ENCODE data around the gene PPP6R2.
A peak's percentile ranks its signal among the peaks of the same experiment; 100 is the strongest.

PPP6R2 gene

DNA sequence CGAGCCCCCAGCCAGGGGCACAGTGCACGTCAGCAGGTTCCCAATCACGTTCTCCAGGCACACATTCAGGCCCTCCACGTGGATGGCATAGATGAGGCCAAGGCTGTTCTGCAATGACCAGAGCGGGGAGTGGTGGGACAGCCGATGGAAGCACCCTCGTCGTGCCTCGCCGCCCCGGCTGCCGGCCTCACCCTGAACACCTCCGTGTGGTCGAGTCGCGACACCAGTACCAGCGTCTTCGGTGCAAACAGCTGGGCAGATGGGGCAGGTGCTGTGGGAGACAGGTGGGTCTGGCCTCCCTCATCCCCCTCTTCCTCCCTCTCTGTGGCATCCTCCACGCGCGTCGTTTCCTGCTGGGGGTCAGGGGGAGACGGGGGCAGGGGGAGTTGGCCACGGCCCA lies 124.2 kb downstream of the PPP6R2 start:
- no peak for DNase-seq (ENCODE audit: low read depth in 2 of 2)

DNA sequence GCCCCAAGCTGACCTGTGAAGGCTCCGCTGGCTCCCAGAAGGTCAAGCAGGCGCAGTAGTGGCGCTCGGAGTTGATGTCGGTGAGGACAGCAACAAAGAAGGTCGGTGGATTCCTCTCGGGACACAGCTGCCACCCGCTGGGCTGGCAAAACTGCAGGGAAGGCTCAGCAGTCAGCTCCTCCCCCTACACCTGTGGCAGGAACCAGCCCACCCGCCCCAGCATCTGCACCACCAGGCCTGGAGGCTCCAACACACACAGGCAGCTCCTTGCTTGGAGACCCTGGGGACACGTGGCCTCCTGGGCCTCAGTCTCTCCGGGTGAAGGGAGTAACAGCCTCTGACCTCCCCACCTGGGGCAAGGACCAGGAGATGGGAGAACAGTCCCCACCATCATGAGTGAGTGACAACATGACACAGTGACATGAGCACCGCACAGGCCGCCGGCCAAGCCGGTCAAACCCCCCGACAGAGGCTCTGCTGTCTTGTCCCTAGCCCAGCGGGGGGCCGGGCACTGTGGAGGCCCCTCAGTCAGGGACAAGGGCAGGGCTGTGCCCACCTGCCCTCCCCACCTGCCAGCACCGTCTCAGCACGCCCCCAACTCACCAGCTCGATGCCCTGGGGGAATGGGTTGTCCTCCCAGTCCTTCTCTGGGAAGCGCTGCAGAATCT lies 124.8 kb downstream of the PPP6R2 start:
- DNase-seq (ENCODE audit: low read depth in 2 of 2): no peak

DNA sequence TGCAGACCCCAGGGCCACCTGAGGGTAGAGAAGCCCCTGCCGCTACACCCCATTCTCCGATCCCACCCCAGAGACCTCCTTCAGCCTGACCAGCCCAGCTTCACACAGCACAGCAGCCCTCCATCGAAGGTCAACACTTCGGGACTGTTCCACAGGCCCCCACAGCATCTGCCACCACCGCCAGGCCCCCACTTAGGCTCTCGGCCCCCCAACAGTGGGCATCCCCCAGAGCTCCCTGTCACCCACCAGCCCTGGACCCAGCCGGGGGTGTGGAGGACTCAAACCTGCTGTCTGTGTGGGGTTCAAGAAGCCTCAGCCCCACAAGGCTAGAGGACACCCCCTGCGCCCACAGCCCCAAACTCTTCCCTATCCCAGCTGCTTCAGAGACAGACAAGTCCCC lies 125.5 kb downstream of the PPP6R2 start:
- no peak for DNase-seq (ENCODE audit: low read depth in 2 of 2)

DNA sequence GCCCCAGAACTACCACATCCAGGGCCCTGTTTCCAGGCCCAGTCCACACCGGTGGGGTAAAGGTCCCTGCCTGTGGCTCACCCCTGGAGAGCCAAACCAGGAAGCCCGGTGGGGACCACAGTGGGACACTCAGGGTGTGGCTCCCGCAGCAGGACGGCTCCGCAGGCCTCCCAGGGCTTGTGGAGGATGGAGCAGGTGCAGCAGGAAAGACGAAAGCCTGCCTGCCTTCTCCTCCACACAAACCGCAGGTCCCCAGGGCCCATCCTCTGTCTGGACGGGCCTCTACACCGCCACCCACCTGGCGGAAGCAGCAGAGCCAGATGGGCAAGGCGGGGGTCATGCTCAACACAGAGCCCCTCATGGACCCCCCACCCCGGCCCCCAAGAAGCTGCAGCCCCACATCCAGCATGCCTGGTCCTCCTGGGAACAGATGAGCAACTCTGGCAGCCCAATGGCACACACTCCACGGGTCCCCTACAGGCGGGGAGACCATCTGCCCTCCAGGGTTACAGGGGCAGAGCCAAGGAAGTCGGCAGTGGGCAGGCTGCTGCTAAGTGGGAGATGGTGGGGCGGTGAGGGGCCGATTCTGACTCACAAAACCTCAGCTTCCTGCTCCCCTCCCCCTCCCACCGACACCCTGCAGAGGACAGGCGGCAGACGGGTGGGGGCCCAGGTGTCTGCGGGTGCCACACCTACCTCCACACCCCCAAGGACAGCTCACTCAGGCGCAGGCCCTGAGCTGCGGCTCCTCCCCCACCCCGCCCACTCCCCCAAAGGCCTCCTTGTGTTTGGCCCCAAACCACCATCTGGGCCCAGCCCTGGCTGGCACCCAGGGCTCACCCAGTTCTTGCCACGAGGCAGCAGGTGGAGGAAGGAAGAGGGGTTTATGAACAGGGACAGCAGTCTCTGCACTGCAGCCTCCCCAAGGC lies 126.5 kb downstream of the PPP6R2 start:
- peak; percentile 97 for DNase-seq (ENCODE audit: low read depth in 2 of 2)

DNA sequence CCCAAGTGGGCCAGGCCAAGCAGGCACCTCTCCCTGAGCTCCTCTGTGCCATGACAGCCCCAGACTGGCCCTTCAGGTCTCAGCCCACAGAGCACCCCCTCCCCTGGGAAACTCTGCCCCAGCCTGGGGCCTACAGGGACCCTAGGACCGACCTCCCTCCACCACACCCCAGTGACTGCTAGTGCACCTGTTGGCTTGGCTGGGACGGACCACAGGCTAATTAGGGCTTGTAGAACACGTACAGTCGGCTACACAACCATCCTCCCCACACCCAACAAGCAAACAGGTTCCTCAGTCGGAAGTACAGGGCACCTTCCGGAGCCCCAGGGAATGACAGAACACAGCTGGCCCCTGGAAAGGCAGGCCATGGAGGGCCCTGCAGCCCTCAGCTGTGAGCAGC lies 127.4 kb downstream of the PPP6R2 start:
- no peak for DNase-seq (ENCODE audit: low read depth in 2 of 2)

DNA sequence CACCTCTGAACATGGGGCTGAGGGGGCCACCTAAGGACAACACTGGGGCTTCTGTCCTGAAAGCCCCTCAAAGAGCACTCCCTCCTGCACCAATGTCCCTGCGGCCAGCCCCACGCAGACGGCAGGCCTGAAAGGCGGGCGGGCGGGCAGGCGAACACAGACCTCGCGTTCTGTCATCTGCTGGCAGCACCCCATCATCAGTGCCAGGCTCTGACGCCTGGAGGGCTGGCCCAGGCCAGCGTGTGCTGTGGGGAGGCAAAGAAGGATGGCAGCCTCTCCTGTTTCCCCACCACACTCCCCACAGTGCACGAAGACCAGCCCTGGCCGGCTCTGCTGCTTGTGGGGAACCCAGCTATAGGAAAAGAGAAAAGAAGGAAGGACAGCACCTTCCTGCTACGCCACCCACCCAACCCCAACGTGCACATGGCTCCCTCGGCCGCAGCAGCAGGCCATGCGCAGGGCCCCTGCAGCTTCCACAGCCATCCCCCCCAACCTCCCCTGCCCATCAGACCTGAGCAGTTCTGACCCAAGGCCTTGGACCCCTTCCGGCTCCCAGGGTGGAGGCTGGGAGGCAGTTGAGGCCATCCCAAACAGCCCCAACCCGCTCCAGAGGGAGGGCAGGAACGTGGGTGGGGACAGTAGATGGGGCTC lies 128.2 kb downstream of the PPP6R2 start:
- DNase-seq (ENCODE audit: low read depth in 2 of 2): no peak

DNA sequence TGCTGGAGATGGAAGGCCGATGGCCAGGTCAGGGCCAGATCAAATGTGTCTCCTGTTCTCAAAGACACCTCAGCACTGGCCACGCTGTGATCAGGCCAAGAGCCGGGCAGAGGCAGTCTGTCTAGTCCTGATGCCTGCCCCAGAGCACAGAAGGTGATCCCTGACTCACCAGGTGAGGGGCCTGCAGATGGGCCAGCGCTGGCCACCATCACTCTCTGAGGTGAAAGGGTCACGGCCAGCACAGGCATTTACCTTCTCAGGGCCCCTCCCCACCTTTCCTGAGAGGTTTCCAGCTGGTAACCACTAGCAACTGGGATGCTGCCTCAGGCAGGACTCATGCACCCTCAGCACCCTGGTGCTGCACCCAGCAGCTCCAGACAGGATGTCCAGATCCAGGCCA lies 128.8 kb downstream of the PPP6R2 start:
- DNase-seq (ENCODE audit: low read depth in 2 of 2): no peak

DNA sequence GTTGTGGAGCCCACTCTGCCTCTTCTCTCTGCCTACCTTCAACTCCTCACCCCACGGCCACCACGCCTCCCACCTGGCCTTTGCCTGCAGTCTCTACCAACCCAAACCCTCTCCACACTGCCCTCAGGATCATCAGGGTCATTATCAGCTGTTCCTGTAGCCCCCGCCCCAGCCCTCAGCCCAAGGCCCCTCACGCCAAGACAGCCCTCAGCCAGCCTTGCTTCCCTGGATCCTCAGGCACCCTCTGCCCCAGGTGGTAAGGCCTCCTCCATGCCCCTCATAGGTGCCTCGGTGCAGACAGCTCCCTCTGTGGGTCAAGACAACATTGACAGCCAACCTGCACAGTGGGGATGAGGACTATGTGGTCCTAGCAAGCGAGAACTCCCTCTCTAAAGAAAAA lies 130.0 kb downstream of the PPP6R2 start:
- no peak for DNase-seq (ENCODE audit: low read depth in 2 of 2)

DNA sequence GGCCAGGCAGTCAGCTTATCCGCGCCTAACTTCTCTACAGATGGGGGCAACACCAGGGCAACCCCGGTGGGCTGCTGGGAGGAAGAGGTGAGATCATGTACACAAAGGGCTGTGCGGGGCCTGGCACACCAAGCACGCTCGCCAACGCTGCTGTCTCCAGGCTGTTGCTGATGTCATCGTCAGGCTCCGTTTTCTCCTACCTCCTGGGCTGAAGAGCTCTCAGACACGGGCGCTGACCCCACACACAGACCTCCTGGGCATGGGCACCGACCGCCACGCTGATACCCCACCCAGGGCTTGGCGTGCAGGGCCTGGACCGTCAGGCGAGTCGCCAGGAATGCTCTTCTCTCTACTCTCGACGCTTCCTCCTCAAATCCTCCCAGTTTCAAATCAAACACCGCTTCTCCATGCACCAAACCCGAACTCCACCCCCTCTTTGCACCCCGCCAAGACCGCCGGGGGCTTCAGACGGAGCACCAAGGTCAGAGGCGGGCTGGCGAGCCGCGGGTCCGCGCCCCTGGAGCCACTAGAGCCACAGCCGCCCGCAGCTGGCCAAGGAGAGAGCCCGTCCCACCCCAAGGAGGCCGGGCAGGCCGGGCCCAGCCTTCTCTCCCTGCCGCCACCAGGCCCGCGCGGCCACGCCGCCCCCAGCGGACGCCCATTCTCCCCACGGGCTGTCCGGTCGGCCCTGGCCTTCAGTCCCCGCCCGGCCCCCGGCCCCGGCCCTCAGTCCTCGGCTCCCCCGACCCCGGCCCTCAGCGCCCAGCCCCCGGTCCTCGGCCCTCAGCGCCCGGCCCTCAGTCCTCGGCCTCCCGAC lies 130.9 kb downstream of the PPP6R2 start:
- peak in 1 of 2 donors; percentile 26 for DNase-seq (ENCODE audit: low read depth in 2 of 2)

DNA sequence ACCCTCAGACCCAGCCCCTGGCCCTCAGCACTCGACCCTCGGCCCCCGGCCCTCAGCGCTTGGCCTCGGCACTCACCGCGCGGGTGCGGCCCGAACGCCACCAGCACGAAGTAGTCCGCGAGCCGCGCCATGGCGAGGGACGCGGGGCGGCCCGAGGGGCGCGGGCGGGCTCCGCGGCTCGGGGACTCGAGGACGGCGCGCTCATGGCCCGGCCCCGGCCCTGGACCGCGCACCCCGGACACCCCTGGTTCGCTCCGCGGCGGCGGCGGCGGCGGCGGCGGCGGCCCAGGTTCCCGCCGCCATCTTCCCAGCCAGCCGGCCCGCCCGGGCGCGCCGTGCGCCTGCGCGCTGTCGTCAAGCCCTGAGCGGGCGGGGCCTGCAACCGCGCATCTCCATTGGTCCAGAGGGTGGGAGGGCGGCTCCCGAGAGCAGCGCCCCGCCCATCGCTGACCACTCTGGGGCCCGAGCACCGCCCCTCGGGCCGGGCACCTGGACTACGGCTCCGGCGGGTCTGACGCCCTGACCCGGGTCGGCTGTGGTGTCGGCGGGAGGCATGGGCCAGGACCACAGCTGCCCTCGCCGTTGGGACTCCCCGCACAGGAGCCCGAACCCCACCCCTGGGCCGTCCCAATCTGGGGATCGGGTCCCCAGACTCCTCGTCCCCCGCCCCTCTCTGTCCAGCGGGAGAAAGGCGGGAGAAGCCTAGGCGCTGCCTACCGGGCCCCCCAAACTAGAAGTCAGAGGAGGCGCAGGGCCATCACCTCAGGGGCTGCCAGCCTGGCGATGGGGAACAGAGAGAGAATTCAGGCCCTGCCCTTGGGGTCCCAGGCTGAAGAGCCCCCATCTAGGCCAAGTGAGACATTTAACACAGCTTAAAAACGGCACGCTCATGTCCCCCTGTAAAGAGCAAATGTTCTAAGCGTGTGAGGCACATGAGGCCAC lies 131.9 kb downstream of the PPP6R2 start, which contains the start of gene SBF1:
Gene SBF1, minus strand, starts transcription at position 326 of the 942 bp plus-strand sequence. Its CDS starts 195 bp downstream, at position 131.
- peak; percentile 70 to 83 for DNase-seq (ENCODE audit: low read depth in 2 of 2)

DNA sequence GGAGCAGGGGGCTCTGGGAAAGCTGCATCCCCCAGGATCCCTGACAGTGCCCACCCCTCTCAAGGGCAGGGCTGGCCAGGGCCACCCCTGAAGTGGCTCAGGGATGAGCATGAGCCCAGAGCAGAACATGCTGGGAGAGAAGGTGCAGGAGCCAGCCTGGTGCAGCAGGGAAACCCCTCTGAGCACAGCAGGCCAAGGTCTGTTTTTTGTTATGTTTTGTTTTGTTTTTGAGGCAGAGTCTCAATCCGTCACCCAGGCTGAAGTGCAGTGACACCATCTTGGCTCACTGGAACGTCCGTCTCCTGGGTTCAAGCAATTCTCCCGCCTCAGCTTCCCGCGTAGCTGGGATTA lies 132.5 kb downstream of the PPP6R2 start:
- no peak for DNase-seq (ENCODE audit: low read depth in 2 of 2)

DNA sequence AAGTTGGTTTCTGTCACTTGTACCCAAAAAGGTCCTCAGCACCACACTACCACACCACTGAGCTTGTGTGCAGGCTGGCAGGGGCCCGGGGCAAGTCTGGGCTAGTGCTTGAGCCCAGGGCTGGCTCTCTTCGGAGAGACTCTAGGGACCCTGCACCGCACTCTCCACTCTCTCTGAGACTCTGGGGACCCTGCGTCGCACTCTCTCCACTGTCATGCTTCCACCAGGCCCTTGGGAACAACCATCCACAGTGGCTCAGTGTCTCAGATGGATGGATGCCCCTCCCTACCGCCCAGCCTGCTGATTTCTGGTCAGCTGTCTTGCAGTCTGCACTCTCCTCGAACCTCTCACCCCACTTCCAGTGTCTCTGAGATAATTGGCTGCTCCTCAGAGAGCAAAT lies 133.7 kb downstream of the PPP6R2 start:
- no peak for DNase-seq (ENCODE audit: low read depth in 2 of 2)

DNA sequence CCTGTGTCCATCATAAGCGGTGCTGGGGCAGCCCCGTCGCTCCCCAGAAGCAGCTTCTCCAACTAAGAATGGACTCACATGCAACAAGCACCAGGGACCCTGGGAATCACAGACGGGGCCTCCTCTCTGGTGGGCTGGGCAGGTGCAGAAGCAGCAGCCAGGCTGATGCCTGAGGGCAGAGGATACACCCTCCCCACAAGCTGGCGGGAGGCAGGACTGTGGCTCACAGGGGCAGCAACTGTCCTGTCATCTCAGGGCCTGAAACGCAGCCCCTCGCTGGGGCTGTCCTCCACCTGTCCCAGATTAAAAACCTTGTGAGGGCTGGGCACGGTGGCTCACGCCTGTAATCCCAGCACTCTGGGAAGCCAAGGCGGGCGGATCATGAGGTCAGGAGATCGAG lies 134.8 kb downstream of the PPP6R2 start:
- DNase-seq (ENCODE audit: low read depth in 2 of 2): no peak

DNA sequence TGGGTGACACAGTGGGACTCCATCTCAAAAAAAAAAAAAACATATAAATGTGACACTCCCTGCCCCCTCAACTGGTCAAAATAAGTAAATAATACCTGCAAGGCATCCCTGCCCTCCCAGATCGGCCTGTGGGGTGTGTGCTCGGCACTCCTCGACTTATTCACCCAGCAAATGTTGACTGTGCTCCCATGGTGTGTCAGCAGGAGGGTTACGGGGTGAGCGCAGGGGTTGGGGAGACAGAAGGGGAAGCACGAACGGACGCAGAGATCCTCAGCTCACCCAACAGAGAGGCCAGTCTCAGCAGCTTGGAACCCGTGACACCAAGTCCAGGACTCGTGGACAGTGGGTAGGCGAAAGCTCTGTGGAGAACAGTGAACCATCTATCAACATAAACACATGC lies 136.6 kb downstream of the PPP6R2 start:
- DNase-seq (ENCODE audit: low read depth in 2 of 2): no peak

DNA sequence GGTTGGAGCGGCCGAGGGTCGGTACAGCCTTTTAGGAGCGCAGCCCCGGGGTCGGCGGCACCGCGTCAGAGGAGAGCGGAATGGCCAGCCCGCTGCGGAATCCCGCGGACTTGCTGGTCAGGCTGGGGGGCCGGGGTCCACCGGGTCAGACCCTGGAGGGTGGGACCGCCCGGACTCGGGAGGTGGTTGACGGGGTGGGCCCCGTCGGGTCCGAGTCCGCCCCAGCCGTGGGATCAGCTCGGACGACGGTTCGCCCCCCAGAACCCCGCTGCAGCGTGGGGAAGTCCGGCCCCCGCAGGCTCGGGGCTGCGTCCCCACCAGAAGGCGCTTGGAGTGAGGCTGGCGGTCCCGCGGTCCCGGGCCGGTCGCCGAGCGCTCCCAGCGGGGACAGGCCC lies 137.9 kb downstream of the PPP6R2 start:
- no peak for DNase-seq (ENCODE audit: low read depth in 2 of 2)

DNA sequence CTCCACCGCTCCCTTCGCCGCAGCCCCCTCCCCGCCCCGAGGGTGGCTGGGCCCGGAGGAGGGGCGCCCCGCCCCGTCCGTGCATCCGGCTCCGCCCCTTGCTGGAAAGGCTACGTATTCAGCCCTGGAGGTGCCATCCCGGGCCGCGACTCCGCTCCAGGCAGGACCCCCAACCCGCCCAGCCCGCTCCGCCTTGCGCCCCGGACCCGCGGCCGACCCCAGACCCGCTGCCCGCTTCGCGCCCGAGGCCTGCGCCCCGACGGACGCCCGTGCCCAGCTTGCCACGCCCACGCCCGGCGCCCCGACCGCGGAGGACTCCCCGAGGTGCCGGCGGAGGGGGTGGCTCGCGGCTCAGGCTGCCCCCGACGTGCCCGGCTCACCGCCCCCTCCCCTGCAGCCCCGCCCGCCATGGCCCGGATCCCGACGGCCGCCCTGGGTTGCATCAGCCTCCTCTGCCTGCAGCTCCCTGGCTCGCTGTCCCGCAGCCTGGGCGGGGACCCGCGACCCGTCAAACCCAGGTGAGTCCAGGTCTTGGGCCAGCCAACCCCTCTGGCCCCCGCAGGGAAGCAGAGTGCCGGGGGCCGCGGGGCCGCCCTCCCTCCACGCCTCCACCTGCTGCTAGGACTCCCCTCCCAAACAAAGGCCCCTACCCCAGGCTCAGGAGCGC lies 138.4 kb downstream of the PPP6R2 start, which contains the start of gene ADM2:
Gene ADM2, plus strand, starts transcription at position 104 of the 667 bp plus-strand sequence. Its CDS starts 305 bp downstream, at position 409.
- peak in 1 of 2 donors; percentile 52 for DNase-seq (ENCODE audit: low read depth in 2 of 2)

DNA sequence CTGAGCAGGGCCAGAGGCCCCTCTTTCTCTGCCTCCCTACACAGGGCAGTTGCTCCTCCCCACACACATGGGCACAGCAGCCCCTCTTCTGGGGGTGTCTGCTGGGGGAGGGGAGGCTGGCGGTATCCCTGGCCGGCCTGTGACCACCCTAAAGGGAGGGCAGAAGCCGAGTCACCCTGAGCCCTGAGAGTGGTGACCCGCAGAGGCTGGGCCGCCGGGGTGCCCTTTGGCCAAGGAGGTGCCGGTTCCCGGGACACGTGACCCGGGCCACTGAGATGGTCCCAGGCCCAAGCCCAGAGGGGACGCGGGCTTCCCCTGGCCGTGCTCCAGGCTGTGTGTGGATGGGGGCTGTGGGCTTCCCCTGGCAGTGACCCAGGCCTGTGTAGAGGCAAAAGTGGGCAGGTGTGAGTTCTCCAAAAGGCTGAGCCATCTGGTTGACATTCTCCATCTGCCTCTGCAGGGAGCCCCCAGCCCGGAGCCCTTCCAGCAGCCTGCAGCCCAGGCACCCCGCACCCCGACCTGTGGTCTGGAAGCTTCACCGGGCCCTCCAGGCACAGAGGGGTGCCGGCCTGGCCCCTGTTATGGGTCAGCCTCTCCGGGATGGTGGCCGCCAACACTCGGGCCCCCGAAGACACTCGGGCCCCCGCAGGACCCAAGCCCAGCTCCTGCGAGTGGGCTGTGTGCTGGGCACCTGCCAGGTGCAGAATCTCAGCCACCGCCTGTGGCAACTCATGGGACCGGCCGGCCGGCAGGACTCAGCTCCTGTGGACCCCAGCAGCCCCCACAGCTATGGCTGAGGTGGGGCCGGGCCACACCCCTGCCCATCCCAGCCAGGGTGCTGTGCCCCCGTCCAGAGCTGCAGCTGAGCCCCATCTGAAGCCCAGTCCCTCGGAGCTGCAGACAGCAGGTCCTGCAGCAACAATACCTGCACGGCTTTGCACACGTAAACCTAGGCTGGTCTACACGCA lies 139.3 kb downstream of the PPP6R2 start:
- DNase-seq (ENCODE audit: low read depth in 2 of 2): no peak

DNA sequence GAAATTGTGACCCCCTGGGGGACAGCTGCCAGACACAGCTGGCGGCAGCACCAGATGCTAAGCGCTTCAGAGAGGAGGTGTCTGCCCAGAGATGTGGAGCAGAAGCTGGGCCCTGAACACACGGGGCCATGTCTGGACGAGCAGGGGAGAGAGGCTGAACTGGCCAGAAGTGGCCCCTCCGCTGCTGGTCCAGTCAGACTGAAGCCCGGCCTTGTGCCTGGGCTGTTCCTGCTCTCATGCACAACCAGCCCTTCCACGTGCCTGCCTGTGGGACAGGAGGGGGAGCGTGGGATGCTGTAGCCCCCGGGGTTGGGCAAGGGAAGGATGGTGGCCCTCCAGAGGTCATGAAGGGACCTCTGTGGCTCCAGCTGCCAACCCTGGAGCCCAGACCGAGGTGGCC lies 140.0 kb downstream of the PPP6R2 start:
- DNase-seq (ENCODE audit: low read depth in 2 of 2): no peak

DNA sequence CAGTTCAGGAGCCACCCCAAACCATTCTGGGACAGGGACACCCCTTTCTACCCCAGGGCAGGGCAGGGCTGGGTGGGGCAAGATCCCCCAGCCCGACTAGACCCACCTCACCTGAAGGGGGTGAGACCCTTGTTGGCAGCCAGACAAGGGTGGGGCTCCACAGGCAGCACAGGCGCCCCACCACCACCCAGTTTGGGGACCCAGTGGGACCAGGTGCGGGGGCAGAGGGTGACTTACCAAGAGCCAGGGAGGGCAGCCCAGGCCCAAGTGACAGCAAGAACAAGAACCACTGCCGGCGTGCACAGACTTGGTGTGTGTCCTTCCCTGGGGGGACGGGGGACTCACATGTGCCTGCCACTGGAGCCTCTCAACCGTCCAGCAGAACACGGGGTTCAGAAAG lies 140.4 kb downstream of the PPP6R2 start:
- DNase-seq (ENCODE audit: low read depth in 2 of 2): no peak

All from stimulated activated CD8-positive, alpha-beta memory T cell treated with anti-CD3 and anti-CD28 coated beads, Interleukin-7, amount 100 ng/mL, for 4 hours (primary cell).